Body of pancreas (tissue), 4 donors: ENCODE measurements around the gene ACAD8. TPM values are rescaled to one million over a fixed set of nuclear protein-coding genes. Genes with fewer than 3 reads are reported as not detected.

ENCODE experiments used
- ATAC-seq: fragments of 150-250 bp; one replicate; pipeline ENCODE4 v1.9.1; 2016
- DNase-seq, 4 donors: peaks; one replicate each; pipeline ENCODE4 v3.0.0-alpha.2; 2019
- H3K27ac ChIP-seq, 4 donors: fragments of 200-600 bp; sonication (generic); 1 replicate in 3 of 4; 2 replicates in 1 of 4; pipeline versions ENCODE4 v1.5.1 to v1.6.1; 2016 to 2019; ENCODE audit warnings: mild to moderate bottlenecking in 1 of 4, mixed read lengths in 1 of 4, moderate library complexity in 1 of 4
- H3K27me3 ChIP-seq, 2 donors: fragments of 200-600 bp; sonication (generic); one replicate each; pipeline ENCODE4 v1.6.0; 2016; ENCODE audit warnings: mild to moderate bottlenecking in 1 of 2
- H3K36me3 ChIP-seq, 2 donors: fragments of 200-600 bp; sonication (generic); replicated peaks in 1 of 2; 2 replicates each; pipeline ENCODE4 v1.5.1; 2016; ENCODE audit warnings: low read depth in 2 of 2; ENCODE audit not compliant: insufficient read depth in 1 of 2
- H3K4me1 ChIP-seq: fragments of 200-600 bp; sonication (generic); one replicate; pipeline ENCODE4 v1.6.0; 2016
- H3K4me3 ChIP-seq, 2 donors: fragments of 200-600 bp; sonication (generic); 1 replicate in 1 of 2; 2 replicates in 1 of 2; pipeline ENCODE4 v1.5.1; 2016 to 2019
- H3K9me3 ChIP-seq, 3 donors: fragments of 200-600 bp; sonication (generic); 1 replicate in 2 of 3; 2 replicates in 1 of 3; pipeline ENCODE4 v1.5.1; 2016
- POLR2A ChIP-seq, 3 donors: fragments of 450-650 bp; IDR thresholded peaks; one replicate each; pipeline ENCODE4 v1.6.1; 2016; ENCODE audit warnings: antibody characterized with exemption in 3 of 3, mild to moderate bottlenecking in 2 of 3
- WGBS, 2 donors: methylation state at CpG; one replicate each; pipeline ENCODE4 v1.1.5; 2017; 5-methylcytosine and 5-hydroxymethylcytosine counted together
- intact Hi-C: fragments of 100-400 bp; cut with DNase I; formaldehyde crosslinking; loops from one replicate; pipeline ENCODE4 v1.15.1; 2023
- total RNA-seq, 2 donors: library from RNA; depleted of rRNA; stranded (reverse); fragments of >200 nt; gene quantifications; one replicate each; pipeline ENCODE4 v1.1.0, GENCODE V29; 2016
- TF ChIP-seq, protein P1 (sequence below), 7 experiments: fragments of 450-650 bp in 4 of 7; fragments of 200-600 bp in 3 of 7; sonication (generic) in 3 of 7; IDR thresholded peaks; one replicate each; pipeline ENCODE4 v1.5.1; 2016 to 2019; ENCODE audit warnings: antibody characterized with exemption in 7 of 7

The ACAD8 gene
- 10 to 100 TPM; 30.9 to 39.2 TPM for total RNA-seq

DNA sequence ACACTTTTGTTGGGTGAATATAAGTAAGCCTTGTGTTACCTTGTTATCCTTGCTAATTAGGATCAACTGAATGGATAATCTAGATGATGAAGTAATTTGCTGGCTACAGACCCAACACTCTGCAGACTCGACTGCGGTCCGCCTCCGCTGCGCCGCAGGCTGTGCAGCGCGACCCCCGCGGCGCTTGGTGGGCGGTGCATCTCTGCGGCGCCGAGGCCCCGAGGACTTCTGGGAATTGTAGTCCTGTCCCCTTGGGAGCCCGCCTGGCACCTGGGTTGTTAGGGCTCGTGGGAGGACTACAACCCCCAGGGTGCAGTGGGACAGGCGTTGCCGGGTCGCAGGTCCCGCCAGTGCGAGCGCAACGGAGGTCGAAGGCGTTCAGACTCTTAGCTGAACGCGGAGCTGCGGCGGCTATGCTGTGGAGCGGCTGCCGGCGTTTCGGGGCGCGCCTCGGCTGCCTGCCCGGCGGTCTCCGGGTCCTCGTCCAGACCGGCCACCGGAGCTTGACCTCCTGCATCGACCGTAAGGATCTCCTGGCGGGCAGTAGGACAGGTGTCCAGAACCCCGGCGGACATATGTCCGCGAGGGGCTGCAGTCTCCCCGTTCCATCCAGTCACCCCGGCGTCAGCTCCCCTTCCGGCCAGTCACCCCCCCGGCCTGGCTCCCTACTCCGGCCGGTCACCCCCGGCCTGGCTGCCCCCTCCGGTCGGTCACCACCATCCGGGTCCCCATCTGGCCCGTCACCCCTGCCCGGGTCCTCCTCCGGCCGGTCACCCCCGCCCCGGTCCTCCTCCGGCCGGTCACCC is at the start of gene ACAD8, which contains the start of gene THYN1:
Gene ACAD8, plus strand, starts transcription at position 381 of the 806 bp plus-strand sequence. Its CDS starts 33 bp downstream, at position 414.
Gene THYN1, minus strand, starts transcription at position 165 of the 806 bp plus-strand sequence. CDS start 470 bp downstream, outside the sequence.
- Histone ChIP-seq H3K4me1 (peaks cover 24% of the 10 kb centered on the region), H3K36me3 (peaks cover 0 to 7% of the 10 kb centered on the region in 2 donors), H3K27ac (peak within 1 kb of the TSS; percentile 21 to 77 (median 55)), H3K27me3 (no peaks in the 10 kb centered on the region), H3K4me3 (peak within 1 kb of the TSS; percentile 85 to 86), H3K9me3 (no peaks in the 10 kb centered on the region)
- ATAC-seq (peak; percentile 100), DNase-seq (peak; percentile 96 to 98 (median 97))
- peak; percentile 51 to 81 (median 81) for TF ChIP-seq POLR2A (IDR thresholded peaks at IDR 0.05)
- TF ChIP-seq, protein P1, sequence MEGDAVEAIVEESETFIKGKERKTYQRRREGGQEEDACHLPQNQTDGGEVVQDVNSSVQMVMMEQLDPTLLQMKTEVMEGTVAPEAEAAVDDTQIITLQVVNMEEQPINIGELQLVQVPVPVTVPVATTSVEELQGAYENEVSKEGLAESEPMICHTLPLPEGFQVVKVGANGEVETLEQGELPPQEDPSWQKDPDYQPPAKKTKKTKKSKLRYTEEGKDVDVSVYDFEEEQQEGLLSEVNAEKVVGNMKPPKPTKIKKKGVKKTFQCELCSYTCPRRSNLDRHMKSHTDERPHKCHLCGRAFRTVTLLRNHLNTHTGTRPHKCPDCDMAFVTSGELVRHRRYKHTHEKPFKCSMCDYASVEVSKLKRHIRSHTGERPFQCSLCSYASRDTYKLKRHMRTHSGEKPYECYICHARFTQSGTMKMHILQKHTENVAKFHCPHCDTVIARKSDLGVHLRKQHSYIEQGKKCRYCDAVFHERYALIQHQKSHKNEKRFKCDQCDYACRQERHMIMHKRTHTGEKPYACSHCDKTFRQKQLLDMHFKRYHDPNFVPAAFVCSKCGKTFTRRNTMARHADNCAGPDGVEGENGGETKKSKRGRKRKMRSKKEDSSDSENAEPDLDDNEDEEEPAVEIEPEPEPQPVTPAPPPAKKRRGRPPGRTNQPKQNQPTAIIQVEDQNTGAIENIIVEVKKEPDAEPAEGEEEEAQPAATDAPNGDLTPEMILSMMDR (IDR thresholded peaks at IDR 0.05): peak; percentile 5 to 67 (median 49)
- 0 to 1% methylated on average over 5 to 69 of the region's 70 CpGs for WGBS, 2 donors
- intact Hi-C loops: no loop called here

GRCh38 chr11:134205729-134206128 is 47.6 kb upstream of the ACAD8 start:
- Histone ChIP-seq H3K27ac (no peak overlapping the region), H3K27me3 (no peaks in the 10 kb centered on the region), H3K36me3 (peaks cover 0 to 14% of the 10 kb centered on the region in 2 donors), H3K9me3 (no peaks in the 10 kb centered on the region), H3K4me1 (no peaks in the 10 kb centered on the region), H3K4me3 (no peak overlapping the region)
- TF ChIP-seq POLR2A (IDR thresholded peaks at IDR 0.05): no peak
- TF ChIP-seq, protein P1 (IDR thresholded peaks at IDR 0.05): no peak
- intact Hi-C loops: no loop called here
- DNase-seq (no peak), ATAC-seq (no peak)
- 87 to 88% methylated on average over 9 of the region's 9 CpGs for WGBS, 2 donors

DNA sequence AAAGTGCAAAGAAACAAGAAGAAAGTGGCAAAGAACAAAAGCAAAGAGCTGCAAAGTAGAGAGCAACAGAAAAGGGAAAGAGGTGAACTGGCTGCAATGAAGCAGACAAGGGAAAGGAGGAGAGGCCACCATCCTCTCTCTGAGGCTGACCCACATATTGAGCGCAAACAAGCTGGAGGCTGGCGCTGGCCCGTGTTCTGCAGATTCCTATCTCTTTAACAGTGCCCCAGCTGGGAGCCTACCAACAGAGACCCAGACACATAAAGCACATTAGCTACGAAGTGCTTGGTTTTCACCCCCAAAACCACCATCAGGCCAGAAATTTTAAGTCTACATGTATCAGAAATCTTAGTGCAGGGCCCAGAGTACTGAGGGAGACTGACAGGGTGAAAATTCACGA is 47.2 kb upstream of the ACAD8 start:
- Histone ChIP-seq H3K36me3 (peaks cover 0 to 14% of the 10 kb centered on the region in 2 donors), H3K27me3 (no peaks in the 10 kb centered on the region), H3K4me1 (no peaks in the 10 kb centered on the region), H3K27ac (no peak overlapping the region), H3K9me3 (no peaks in the 10 kb centered on the region), H3K4me3 (no peak overlapping the region)
- intact Hi-C loops: no loop called here
- ATAC-seq (no peak), DNase-seq (no peak)
- 86% methylated on average over 5 of the region's 5 CpGs for WGBS, 2 donors
- no peak for TF ChIP-seq POLR2A (IDR thresholded peaks at IDR 0.05)
- TF ChIP-seq, protein P1 (IDR thresholded peaks at IDR 0.05): no peak

DNA sequence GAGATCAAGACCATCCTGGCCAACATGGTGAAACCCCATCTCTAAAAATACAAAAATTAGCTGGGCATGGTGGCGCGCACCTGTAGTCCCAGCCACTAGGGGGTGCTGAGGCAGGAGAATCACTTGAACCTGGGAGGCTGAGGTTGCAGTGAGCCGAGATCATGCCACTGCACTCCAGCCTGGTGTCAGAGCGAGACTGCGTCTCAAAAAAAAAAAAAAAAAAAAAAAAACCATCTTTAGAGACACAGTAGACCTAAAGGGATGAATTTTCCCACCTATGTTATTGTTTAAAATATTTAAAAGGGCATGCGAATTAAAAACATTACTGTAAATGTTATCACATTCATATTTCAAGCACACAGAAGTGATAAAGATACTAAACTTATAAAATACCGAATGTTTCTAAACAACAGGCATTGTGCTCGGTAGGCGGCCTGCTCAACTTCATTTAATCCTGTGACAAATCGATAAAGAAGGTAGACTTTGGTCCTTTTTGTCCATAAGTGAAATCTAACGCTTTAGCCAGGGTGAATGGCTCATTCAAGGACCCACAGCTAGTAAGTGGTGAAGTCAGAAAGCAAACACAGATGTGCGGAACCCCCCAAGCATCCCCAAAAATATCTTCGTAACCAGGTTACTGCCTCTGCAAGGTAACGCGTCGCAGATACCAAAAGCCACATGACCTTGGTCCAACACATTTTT is 45.7 kb upstream of the ACAD8 start:
- Histone ChIP-seq H3K9me3 (no peaks in the 10 kb centered on the region), H3K27ac (no peak overlapping the region), H3K27me3 (no peaks in the 10 kb centered on the region), H3K4me1 (no peaks in the 10 kb centered on the region), H3K4me3 (no peak overlapping the region), H3K36me3 (peaks cover 0 to 14% of the 10 kb centered on the region in 2 donors)
- TF ChIP-seq POLR2A (IDR thresholded peaks at IDR 0.05): no peak
- TF ChIP-seq, protein P1 (IDR thresholded peaks at IDR 0.05): peak; percentile 57 to 81 (median 67)
- DNase-seq (peak; percentile 38 to 59 (median 44)), ATAC-seq (no peak)
- 74 to 79% methylated on average over 16 of the region's 16 CpGs for WGBS, 2 donors
- intact Hi-C loops: no loop called here
